K562 (cell line): ENCODE data around the gene CNRIP1. TPM values are rescaled to one million over a fixed set of nuclear protein-coding genes. Genes with fewer than 3 reads are reported as not detected.
A peak's percentile ranks its signal among the peaks of the same experiment; 100 is the strongest.

Experiments
- ATAC-seq: fragments of 200-7000 bp; cut with Tn5 transposase; 3 replicates; pipeline ENCODE4 v1.9.1; 2020; ENCODE audit warnings: moderate library complexity
- BruUV-seq: library from RNA; stranded (reverse); fragments of 400-500 nt; replicated peaks from 2 replicates; lab custom pipeline; 2021; lab: Mats Ljungman, UMichigan
- CTCF ChIA-PET: fragments of 300-600 bp; formaldehyde crosslinking; extraction: SDS; loops from one replicate; lab custom pipeline; 2021; ENCODE audit warnings: low intra/inter-chr PET ratio; lab: Yijun Ruan, JAX
- POLR2A ChIA-PET: fragments of 300-600, 350-650 bp; sonication (Branson Sonifier 250); formaldehyde crosslinking; extraction: SDS; loops from one replicate; lab custom pipeline; 2021; ENCODE audit warnings: antibody characterized with exemption, inconsistent platforms; lab: Yijun Ruan, JAX
- DNase-seq, 4 experiments: peaks; one replicate each; pipeline versions ENCODE4 v3.0.0 to v3.0.0-alpha.2; 2011 to 2018; ENCODE audit warnings: low spot score in 3 of 4, mixed read lengths in 3 of 4; ENCODE audit errors: extremely low read depth in 1 of 4
- FAIRE-seq: peaks from 2 replicates; lab custom pipeline; 2011; peaks lifted over from hg19 to GRCh38; lab: Jason Lieb, UNC
- H2AFZ ChIP-seq: 2 replicates; pipeline ENCODE4 v1.6.0; 2011; ENCODE audit warnings: low read depth, low read length, control low read depth, inconsistent platforms
- H3K27ac ChIP-seq: fragments of 200-600 bp; 3 replicates; pipeline ENCODE4 v1.8.0; 2011; ENCODE audit warnings: low read depth, mild to moderate bottlenecking, control low read depth, inconsistent platforms, low read length, moderate library complexity, mixed read lengths; ENCODE audit errors: extremely low read depth
- H3K27me3 ChIP-seq, 2 experiments: fragments of 300-600 bp in 1 of 2; 2 replicates in 1 of 2; 3 replicates in 1 of 2; pipeline versions ENCODE4 v1.6.0 to v1.8.0; 2011; ENCODE audit warnings: inconsistent platforms in 2 of 2, low read length in 2 of 2, mild to moderate bottlenecking in 1 of 2, mixed read lengths in 1 of 2, moderate library complexity in 1 of 2; ENCODE audit not compliant: control insufficient read depth in 2 of 2, insufficient read depth in 2 of 2
- H3K36me3 ChIP-seq: fragments of 300-600 bp; 3 replicates; pipeline ENCODE4 v1.8.0; 2011; ENCODE audit warnings: mild to moderate bottlenecking, low read length, inconsistent platforms; ENCODE audit not compliant: control insufficient read depth, insufficient read depth
- H3K4me1 ChIP-seq, 2 experiments: fragments of 200-600 bp in 1 of 2; replicated peaks in 1 of 2; 2 replicates in 1 of 2; 3 replicates in 1 of 2; pipeline versions ENCODE4 v1.5.1 to v1.8.0; 2011; ENCODE audit warnings: inconsistent platforms in 2 of 2, low read length in 2 of 2, mild to moderate bottlenecking in 1 of 2, mixed read lengths in 1 of 2, moderate library complexity in 1 of 2; ENCODE audit not compliant: control insufficient read depth in 2 of 2, insufficient read depth in 2 of 2
- H3K4me2 ChIP-seq: 2 replicates; pipeline ENCODE4 v1.6.1; 2011; ENCODE audit warnings: low read length, control low read depth, inconsistent platforms, mixed read lengths; ENCODE audit not compliant: insufficient read depth
- H3K4me3 ChIP-seq: fragments of 200-600 bp; sonication (generic), shearing (Covaris generic); 2 replicates; pipeline ENCODE4 v1.5.1; 2016; ENCODE audit warnings: control low read depth, inconsistent platforms
- H3K79me2 ChIP-seq: fragments of 200-600 bp; 3 replicates; pipeline ENCODE4 v1.8.0; 2011; ENCODE audit warnings: low read length, inconsistent platforms; ENCODE audit not compliant: control insufficient read depth, insufficient read depth
- H3K9ac ChIP-seq, 2 experiments: 2 replicates each; pipeline versions ENCODE4 v1.6.0 to v1.6.1; 2011; ENCODE audit warnings: low read depth in 2 of 2, low read length in 2 of 2, control low read depth in 1 of 2, inconsistent platforms in 1 of 2, mild to moderate bottlenecking in 1 of 2, mixed read lengths in 1 of 2; ENCODE audit not compliant: insufficient read depth in 1 of 2
- H3K9me1 ChIP-seq: one replicate; pipeline ENCODE4 v1.6.0; 2011; ENCODE audit warnings: inconsistent platforms, mild to moderate bottlenecking, low read length, moderate library complexity; ENCODE audit not compliant: control insufficient read depth, insufficient read depth
- H3K9me3 ChIP-seq: replicated peaks from 2 replicates; pipeline ENCODE4 v1.5.1; 2011; ENCODE audit warnings: low read depth, low read length, inconsistent platforms; ENCODE audit not compliant: control insufficient read depth, insufficient read depth
- H4K20me1 ChIP-seq: replicated peaks from 2 replicates; pipeline ENCODE4 v1.6.1; 2011; ENCODE audit warnings: low read length, inconsistent platforms, mixed read lengths; ENCODE audit not compliant: control insufficient read depth, insufficient read depth
- CREM ChIP-seq: IDR thresholded peaks from 2 replicates; pipeline ENCODE4 v1.6.1; 2014; ENCODE audit warnings: antibody characterized with exemption, low read depth
- GATAD2B ChIP-seq: fragments of 450-650 bp; IDR thresholded peaks from 2 replicates; pipeline ENCODE4 v1.6.1; 2017; ENCODE audit warnings: mild to moderate bottlenecking, borderline replicate concordance
- NKRF ChIP-seq: fragments of 450-650 bp; IDR thresholded peaks from 2 replicates; pipeline ENCODE4 v1.6.1; 2016; ENCODE audit warnings: borderline replicate concordance
- PCBP2 ChIP-seq: fragments of 200-400 bp; formaldehyde crosslinking; IDR thresholded peaks from 2 replicates; pipeline ENCODE4 v1.6.1; 2018; ENCODE audit warnings: low read length, low read depth, mild to moderate bottlenecking, moderate library complexity; ENCODE audit not compliant: poor library complexity, severe bottlenecking
- PHB2 ChIP-seq: fragments of 450-650 bp; IDR thresholded peaks from 2 replicates; pipeline ENCODE4 v1.6.1; 2017; ENCODE audit warnings: low read depth
- PHF8 ChIP-seq: fragments of 200-600 bp; sonication (generic); IDR thresholded peaks from 2 replicates; pipeline ENCODE4 v1.6.1; 2012; ENCODE audit warnings: mixed run types, mild to moderate bottlenecking, inconsistent platforms, low read length, moderate library complexity, borderline replicate concordance
- POLR2B ChIP-seq: fragments of 450-650 bp; IDR thresholded peaks from 2 replicates; pipeline ENCODE4 v1.6.1; 2018; ENCODE audit warnings: low read depth; ENCODE audit not compliant: partially characterized antibody
- RBFOX2 ChIP-seq: fragments of 200-400 bp; formaldehyde crosslinking; IDR thresholded peaks from 2 replicates; pipeline ENCODE4 v1.6.1; 2017; ENCODE audit warnings: low read depth, mild to moderate bottlenecking, low read length, moderate library complexity
- RFX5 ChIP-seq: IDR thresholded peaks from 2 replicates; pipeline ENCODE4 v1.6.1; 2011; ENCODE audit warnings: low read depth, mild to moderate bottlenecking, improper control_type of control experiment, low read length
- STAG1 ChIP-seq: sonication (generic); formaldehyde crosslinking; IDR thresholded peaks from 2 replicates; pipeline ENCODE4 v1.5.0; 2020; ENCODE audit warnings: missing genetic modification reagents, borderline replicate concordance
- TBL1XR1 ChIP-seq, 2 experiments: IDR thresholded peaks; 2 replicates each; pipeline ENCODE4 v1.6.1; 2012; ENCODE audit warnings: improper control_type of control experiment in 2 of 2, low read length in 2 of 2, mild to moderate bottlenecking in 1 of 2
- TRIM25 ChIP-seq: fragments of 450-650 bp; IDR thresholded peaks from 2 replicates; pipeline ENCODE4 v1.7.0; 2016; ENCODE audit warnings: borderline replicate concordance
- ZC3H8 ChIP-seq: fragments of 450-650 bp; IDR thresholded peaks from 2 replicates; pipeline ENCODE4 v1.6.1; 2017
- ZNF280A ChIP-seq: fragments of 450-650 bp; IDR thresholded peaks from 2 replicates; pipeline ENCODE4 v1.6.1; 2018; ENCODE audit warnings: mild to moderate bottlenecking, low read depth; ENCODE audit not compliant: partially characterized antibody
- WGBS: fragments of 100-300 bp; shearing (Covaris generic); methylation state at CpG from one replicate; pipeline ENCODE4 v1.1.6; 2016; ENCODE audit warnings: low coverage, mixed read lengths; ENCODE audit not compliant: insufficient coverage; ENCODE audit errors: missing lambda C conversion rate; 5-methylcytosine and 5-hydroxymethylcytosine counted together
- in situ Hi-C: fragments of 300-500 bp; cut with MboI; formaldehyde crosslinking; loops from 4 replicates; pipeline ENCODE4 v1.15.0; 2018; ENCODE audit warnings: inconsistent platforms, mixed read lengths
- intact Hi-C: fragments of 100-400 bp; cut with micrococcal nuclease; formaldehyde crosslinking; loops from 2 replicates; pipeline ENCODE4 v1.14.2; 2022
- polyA plus RNA-seq, 8 experiments: library from polyadenylated mRNA; depleted of rRNA in 4 of 8; stranded (reverse) in 5 of 8; unstranded in 3 of 8; fragments of >200 nt; fragmentation: Nextera tagmentation in 2 of 8; fragmentation: Illumina TruSeq in 1 of 8; extraction: Ambion mirVana in 2 of 8; extraction: Trizol in 1 of 8; gene quantifications; 2 replicates each; pipeline versions ENCODE4 v1.2.1 to v1.2.3, GENCODE V29; 2011 to 2014; ENCODE audit warnings: inconsistent platforms in 1 of 8, missing spikeins in 1 of 8
- total RNA-seq, 7 experiments: library from RNA; depleted of rRNA in 6 of 7; stranded (reverse); fragments of >200 nt in 6 of 7; fragmentation: Illumina TruSeq in 2 of 7; extraction: Trizol in 2 of 7; gene quantifications; 2 replicates each; pipeline versions ENCODE4 v1.2.1 to v1.2.3, GENCODE V29; 2011 to 2021; ENCODE audit warnings: low replicate concordance in 1 of 7
- TF ChIP-seq, protein P1 (sequence below): fragments of 450-650 bp; formaldehyde crosslinking; IDR thresholded peaks from 2 replicates; pipeline ENCODE4 v1.4.0; 2020; ENCODE audit warnings: mild to moderate bottlenecking, mixed read lengths

The CNRIP1 gene
- total and polyA plus RNA-seq, 9 of the 15 experiments (the other 6 are each of a cell fraction or from before 2014, with no cell fraction given): 0.59 to 2.1 (median 1.5) TPM

- H3K79me2 ChIP-seq: peaks cover 75% of the 10 kb centered on the region
- peak overlapping the region; percentile 93 to 98; a peak in 3 of 4 replicates for H3K9ac ChIP-seq
- intact Hi-C loops: loop anchor here (1.0 to 5.0 kb wide), 2 partner anchors 30 to 105 kb away; no protein-coding TSS in a partner anchor
- H3K9me1 ChIP-seq: no peaks in the 10 kb centered on the region
- DNase-seq (peak; percentile 51 to 72 (median 66)), FAIRE-seq (no peak), ATAC-seq (peak; percentile 23)
- H2AFZ ChIP-seq: peak overlapping the region; percentile 53
- peaks cover 31% of the 10 kb centered on the region for H4K20me1 ChIP-seq
- no peaks in the 10 kb centered on the region for H3K9me3 ChIP-seq
- BruUV-seq: no TSS peak
- peak overlapping the region; percentile 95; the same call in 1 of the 2 replicates for H3K4me2 ChIP-seq
- ChIA-PET POLR2A (interaction anchor here (0.6 to 1.5 kb wide), 3 partner anchors 11 to 116 kb away, joined by 3 read pairs; no protein-coding TSS in a partner anchor), CTCF (no interaction called here)
- in situ Hi-C loops: no loop called here
- WGBS: 2% methylated on average over 17 of the region's 78 CpGs
- peak overlapping the region; percentile 97 for H3K27ac ChIP-seq
- peaks cover 23% of the 10 kb centered on the region for H3K36me3 ChIP-seq
- H3K4me3 ChIP-seq: peak overlapping the region; percentile 75
- H3K27me3 ChIP-seq: no peaks in the 10 kb centered on the region
- H3K4me1 ChIP-seq: peaks cover 6 to 38% of the 10 kb centered on the region in 2 experiments; a peak in 4 of 5 replicates
- TF ChIP-seq PHB2 (no peak), GATAD2B (peak; percentile 63; the same call in 1 of the 2 replicates), ZNF280A (no peak), TBL1XR1 (IDR thresholded peaks at IDR 0.05; ENCODE audit: low read length in 2 of 2) (no peak), TRIM25 (no peak), PCBP2 (no peak), PHF8 (peak; percentile 29; the same call in 1 of the 2 replicates), NKRF (no peak; the same call in 1 of the 2 replicates), CREM (no peak), RBFOX2 (peak; percentile 4), RFX5 (no peak), POLR2B (peak; percentile 11), STAG1 (no peak), ZC3H8 (no peak)
- TF ChIP-seq, protein P1, sequence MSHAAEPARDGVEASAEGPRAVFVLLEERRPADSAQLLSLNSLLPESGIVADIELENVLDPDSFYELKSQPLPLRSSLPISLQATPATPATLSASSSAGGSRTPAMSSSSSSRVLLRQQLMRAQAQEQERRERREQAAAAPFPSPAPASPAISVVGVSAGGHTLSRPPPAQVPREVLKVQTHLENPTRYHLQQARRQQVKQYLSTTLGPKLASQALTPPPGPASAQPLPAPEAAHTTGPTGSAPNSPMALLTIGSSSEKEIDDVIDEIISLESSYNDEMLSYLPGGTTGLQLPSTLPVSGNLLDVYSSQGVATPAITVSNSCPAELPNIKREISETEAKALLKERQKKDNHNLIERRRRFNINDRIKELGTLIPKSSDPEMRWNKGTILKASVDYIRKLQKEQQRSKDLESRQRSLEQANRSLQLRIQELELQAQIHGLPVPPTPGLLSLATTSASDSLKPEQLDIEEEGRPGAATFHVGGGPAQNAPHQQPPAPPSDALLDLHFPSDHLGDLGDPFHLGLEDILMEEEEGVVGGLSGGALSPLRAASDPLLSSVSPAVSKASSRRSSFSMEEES (CRISPR knock-in tag): no peak
Measured at GRCh38 chr2:68251855-68252399, 67.8 kb downstream of the CNRIP1 start.
